ENCODE results near the gene SPSB4.

SPSB4 gene

GRCh38 chr3:141167681-141168080 lies 116.5 kb downstream of the SPSB4 start:
- DNase-seq: no peak

GRCh38 chr3:141170678-141171295 lies 119.6 kb downstream of the SPSB4 start:
- DNase-seq: no peak

GRCh38 chr3:141174674-141175073 lies 123.5 kb downstream of the SPSB4 start:
- DNase-seq: no peak

- DNase-seq: no peak
These were observed 125.6 kb downstream of the SPSB4 start for GRCh38 chr3:141176775-141177174.

GRCh38 chr3:141178026-141178425 lies 126.9 kb downstream of the SPSB4 start:
- DNase-seq: no peak

GRCh38 chr3:141178551-141178950 lies 127.4 kb downstream of the SPSB4 start:
- DNase-seq: no peak

GRCh38 chr3:141179983-141180382 lies 128.8 kb downstream of the SPSB4 start:
- no peak for DNase-seq

GRCh38 chr3:141181196-141181595 lies 130.0 kb downstream of the SPSB4 start:
- DNase-seq: no peak

GRCh38 chr3:141181819-141182218 lies 130.7 kb downstream of the SPSB4 start:
- DNase-seq: no peak

- no peak for DNase-seq
These were observed 132.5 kb downstream of the SPSB4 start for GRCh38 chr3:141183606-141184005.

- DNase-seq: no peak
These were observed 133.3 kb downstream of the SPSB4 start for GRCh38 chr3:141184430-141184829.

GRCh38 chr3:141191097-141191749 lies 140.1 kb downstream of the SPSB4 start:
- no peak for DNase-seq

GRCh38 chr3:141192345-141192744 lies 141.2 kb downstream of the SPSB4 start:
- DNase-seq: peak; percentile 98

- DNase-seq: no peak
These were observed 142.1 kb downstream of the SPSB4 start for GRCh38 chr3:141193066-141193830.

Measured in activated effector memory CD4-positive, alpha-beta T cell treated with anti-CD3 and anti-CD28 coated beads, Interleukin-2, amount 50 U/mL, for 16 hours (primary cell).